GM19463 (cell line): ENCODE results near the gene PGPEP1.

Experiments
- ATAC-seq: cut with Tn5 transposase; IDR thresholded peaks from one replicate; pipeline ENCODE4 v1.9.1; 2021; ENCODE audit warnings: mild to moderate bottlenecking, moderate library complexity; ENCODE audit not compliant: unreplicated experiment

PGPEP1 gene

DNA sequence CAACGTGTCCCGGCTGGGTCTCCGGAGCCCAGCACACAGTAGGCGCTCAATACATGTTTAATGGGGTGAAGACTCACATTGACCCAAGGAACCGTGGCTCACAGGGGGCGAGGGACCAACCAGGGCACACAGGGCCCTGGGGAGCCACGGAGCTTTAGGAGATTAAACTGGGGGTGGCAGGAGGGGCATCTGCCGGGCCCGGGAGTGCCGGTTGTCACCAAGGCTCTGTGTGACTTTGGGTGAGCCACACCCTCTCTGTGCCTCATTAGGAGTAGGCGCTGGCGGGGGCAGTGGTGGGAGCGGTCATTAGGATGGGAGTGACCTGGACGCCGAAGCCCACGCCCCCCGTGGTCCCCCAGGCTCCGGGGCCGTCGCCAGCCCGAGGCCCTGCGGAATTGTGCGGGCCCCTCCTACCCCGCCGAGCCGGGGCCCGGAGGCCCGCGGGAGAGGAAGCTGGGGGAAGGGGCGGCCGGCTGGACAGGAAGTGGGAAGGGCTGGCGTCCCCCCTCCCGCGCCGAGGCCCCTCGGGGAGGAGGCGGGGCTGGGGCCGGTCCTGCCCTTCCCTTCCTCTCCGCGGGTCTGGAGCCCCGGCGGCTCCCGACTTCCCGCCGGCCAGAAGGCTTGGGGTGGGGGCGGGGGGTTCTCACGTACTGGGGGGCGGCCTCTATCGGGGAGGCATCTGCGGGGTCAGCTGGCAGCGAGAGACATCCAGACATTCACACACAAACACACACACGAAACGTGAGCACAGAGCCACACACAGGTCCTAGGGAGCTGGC, 77.0 kb downstream of the PGPEP1 start:
- no peak for ATAC-seq

DNA sequence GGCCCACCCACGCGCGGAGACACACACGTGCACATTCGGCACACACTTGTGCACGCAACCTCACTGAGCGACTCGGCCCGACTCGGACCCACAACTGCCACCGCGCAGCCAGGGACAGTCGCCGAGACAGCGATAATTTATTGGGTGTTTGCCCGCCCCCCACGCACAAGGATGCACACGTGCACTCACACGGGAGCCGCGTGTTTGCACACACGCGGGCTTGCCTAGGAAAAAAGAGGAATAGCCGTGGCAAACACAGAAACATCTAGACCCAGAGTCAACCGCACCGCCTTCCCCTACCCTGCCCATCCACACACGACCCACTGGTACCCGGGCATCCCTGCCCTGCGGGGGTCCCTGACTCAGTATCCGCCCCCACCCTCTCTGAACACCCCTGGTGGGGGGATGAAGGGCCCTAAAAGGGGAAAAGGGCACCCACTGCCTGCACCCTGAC, 77.7 kb downstream of the PGPEP1 start:
- no peak for ATAC-seq

DNA sequence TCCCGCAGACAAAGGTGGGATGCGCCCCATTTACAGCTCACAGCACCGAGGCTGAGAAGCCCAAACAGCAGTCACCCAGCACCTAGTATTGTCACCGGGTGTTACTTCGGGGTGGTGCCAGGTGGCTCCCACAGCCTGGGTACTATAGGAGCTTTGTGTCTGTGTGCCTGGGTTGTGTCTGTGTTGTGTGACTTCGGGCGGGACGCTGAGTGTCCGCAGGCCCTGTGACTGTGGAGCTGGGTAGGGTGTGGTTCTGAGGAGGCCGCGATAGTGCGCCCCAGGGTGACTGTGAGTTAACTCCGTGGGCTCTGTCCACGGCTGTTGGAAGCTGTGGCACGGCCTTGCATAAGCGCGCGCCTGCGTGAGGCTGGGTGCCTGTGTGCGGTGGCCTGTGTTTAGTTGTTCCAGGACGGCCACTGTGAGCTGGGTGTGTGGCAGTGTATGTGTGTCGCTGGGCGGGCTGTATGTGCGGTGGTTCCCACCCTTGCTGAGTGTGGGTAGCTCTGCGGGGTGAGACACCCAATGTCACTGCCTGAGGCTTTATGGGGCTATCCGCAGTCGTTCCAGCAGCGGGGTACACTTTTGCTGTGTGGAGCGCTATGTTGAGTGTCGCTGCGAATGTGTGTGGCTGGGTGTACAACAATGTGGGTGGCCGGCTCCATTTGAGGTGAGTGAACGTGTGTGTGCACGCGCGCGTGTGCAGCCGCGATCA, 78.2 kb downstream of the PGPEP1 start:
- no peak for ATAC-seq

DNA sequence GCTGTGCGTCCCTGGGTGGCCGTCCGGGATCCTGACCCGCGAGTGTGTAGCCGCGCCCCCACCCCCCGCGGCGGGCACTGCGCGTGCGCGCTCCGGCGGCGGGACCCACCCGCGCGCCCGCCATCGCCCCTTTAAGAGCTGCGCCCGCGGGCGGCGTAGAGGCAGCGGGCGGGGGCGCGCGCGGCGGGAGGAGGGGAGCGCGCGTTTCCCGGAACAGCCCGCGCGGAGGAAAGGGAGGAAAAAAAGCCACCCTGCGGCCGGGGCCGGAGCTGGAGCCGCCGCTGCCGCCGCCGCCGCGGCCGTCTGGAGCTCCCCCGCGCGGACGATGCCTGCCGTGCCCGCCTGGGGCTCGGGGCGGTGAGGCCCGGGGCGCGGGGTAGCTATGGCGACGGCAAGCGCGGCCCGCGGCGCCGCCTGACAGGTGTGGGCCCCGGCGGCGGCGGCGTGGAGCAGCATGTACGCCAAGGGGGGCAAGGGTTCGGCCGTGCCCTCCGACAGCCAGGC, 78.8 kb downstream of the PGPEP1 start, which contains the start of gene SSBP4:
SSBP4 (plus strand) TSS at position 204 of the 504 bp plus-strand sequence; CDS start at position 455, 251 bp downstream.
- ATAC-seq = peak; percentile 41
